Coronary artery (tissue), 2 donors: ENCODE measurements around the gene TET1.

ENCODE experiments used
- DNase-seq: peaks from one replicate; pipeline ENCODE4 v3.0.0-alpha.2; 2017; ENCODE audit warnings: low spot score
- H3K27ac ChIP-seq, 2 donors: fragments of 200-600 bp; sonication (generic); one replicate each; pipeline ENCODE4 v1.5.1; 2016 to 2019
- H3K4me3 ChIP-seq: fragments of 200-600 bp; sonication (generic); 2 replicates; pipeline ENCODE4 v1.5.1; 2016; ENCODE audit warnings: mild to moderate bottlenecking, moderate library complexity
- CTCF ChIP-seq: fragments of 200-600 bp; sonication (generic); IDR thresholded peaks from one replicate; pipeline ENCODE4 v1.5.1; 2019; ENCODE audit warnings: antibody characterized with exemption

TET1 gene

GRCh38 chr10:68717435-68717834 lies 157.3 kb downstream of the TET1 start:
- no peak for TF ChIP-seq CTCF
- Histone ChIP-seq H3K4me3 (no peak overlapping the region), H3K27ac (no peak overlapping the region)
- DNase-seq: no peak

GRCh38 chr10:68720793-68721672 lies 160.9 kb downstream of the TET1 start, which contains the start of gene CCAR1:
TSS of gene CCAR1 (plus strand) at chr10:68721239. CDS start at chr10:68722505, 1,266 bp downstream.
- no peak for TF ChIP-seq CTCF
- Histone ChIP-seq H3K27ac (peak within 1 kb of the TSS; percentile 86 to 93), H3K4me3 (peak within 1 kb of the TSS; percentile 82)
- DNase-seq: peak; percentile 96

GRCh38 chr10:68721673-68722335 lies 161.7 kb downstream of the TET1 start:
- no peak for DNase-seq
- peak overlapping the region; percentile 82 for H3K4me3 ChIP-seq
- TF ChIP-seq CTCF: no peak
- H3K27ac ChIP-seq: peak overlapping the region; percentile 86 to 93

- no peak for TF ChIP-seq CTCF
- H3K27ac ChIP-seq: no peak overlapping the region
- H3K4me3 ChIP-seq: no peak overlapping the region
- no peak for DNase-seq
Observed at GRCh38 chr10:68725016-68725415, 164.9 kb downstream of the TET1 start.

GRCh38 chr10:68727146-68727545 lies 167.0 kb downstream of the TET1 start:
- Histone ChIP-seq H3K4me3 (no peak overlapping the region), H3K27ac (no peak overlapping the region)
- no peak for DNase-seq
- no peak for TF ChIP-seq CTCF

- Histone ChIP-seq H3K27ac (no peak overlapping the region), H3K4me3 (no peak overlapping the region)
- no peak for TF ChIP-seq CTCF
- no peak for DNase-seq
Observed at GRCh38 chr10:68732651-68733050, 172.5 kb downstream of the TET1 start.
